ENCODE results near the gene SPTB.

- TF ChIP-seq CTCF (IDR thresholded peaks at IDR 0.05 in 4 of 5, conservative IDR thresholded peaks at IDR 0.05 in 1 of 5) (no peak), POLR2A (IDR thresholded peaks at IDR 0.05) (no peak)
These were observed 147.6 kb downstream of the SPTB start for GRCh38 chr14:64732066-64732465.
